ENCODE results near the gene MUSK. TPM values are rescaled to one million over a fixed set of nuclear protein-coding genes. Genes with fewer than 3 reads are reported as not detected.

Gene MUSK
- total and polyA plus RNA-seq, 2 of the 4 experiments (the other 2 are of a cell fraction) = 0.07 to 0.18 TPM

Small RNA genes lying within 50 kb of the gene (microRNA-seq; reads per million reads assigned to microRNA genes)
- not detected for gene AL513328.1 (ENCODE audit: insufficient read depth, insufficient read length)

Small RNA genes lying within 50 kb of the gene (small RNA-seq; reads per million reads assigned to genes)
- gene AL513328.1 = 0 reads per million in 5 experiments

Other genes starting within 250 kb of the MUSK start
- 13.1 and 16.7 TPM in 2 replicates for gene SVEP1, start 89.0 kb upstream of the MUSK start, total RNA-seq (2012; rRNA removed)
- 3.8 and 4.8 TPM in 2 replicates for gene SVEP1, start 89.0 kb upstream of the MUSK start, polyA plus RNA-seq (2012; rRNA removed)

Data from IMR-90 (cell line).